Measurements from ENCODE around the gene VAPB. TPM values are rescaled to one million over a fixed set of nuclear protein-coding genes. Genes with fewer than 3 reads are reported as not detected.

The VAPB gene
- total RNA-seq, 3 donors from 2014 or later (not counting 1 experiment from before 2014, with no cell fraction given): 20.3 to 23.1 (median 21.3) TPM

- no peak for TF ChIP-seq CTCF (IDR thresholded peaks at IDR 0.05)
- H3K27me3 ChIP-seq (ENCODE audit: control insufficient read depth, insufficient read depth, low read length): peaks cover 2% of the 10 kb centered on the region
- DNase-seq (no peak), ATAC-seq (no peak)
- intact Hi-C loops (cut with micrococcal nuclease): no loop called here
- Mint-ChIP-seq H3K27ac (no peak overlapping the region), H3K36me3 (no peaks in the 10 kb centered on the region), H3K4me3 (no peak overlapping the region), H3K9me3 (no peaks in the 10 kb centered on the region), H3K27me3 (ENCODE audit: low read depth in 2 of 2) (peaks cover 32 to 49% of the 10 kb centered on the region in 2 donors), H3K4me1 (no peaks in the 10 kb centered on the region)
- H3K36me3 ChIP-seq (ENCODE audit: control insufficient read depth, insufficient read depth, low read length): no peaks in the 10 kb centered on the region
- no peaks in the 10 kb centered on the region for H3K4me1 ChIP-seq (ENCODE audit: control insufficient read depth, insufficient read depth, low read length)
- no peaks in the 10 kb centered on the region for H3K9me3 ChIP-seq (ENCODE audit: control insufficient read depth, insufficient read depth, low read length)
- no peak overlapping the region for H3K27ac ChIP-seq (ENCODE audit: low read length)
- H3K4me3 ChIP-seq (ENCODE audit: low read length): no peak overlapping the region
- WGBS (ENCODE audit: insufficient coverage): 82% methylated on average over 10 of the region's 10 CpGs
These were observed 13.2 kb upstream of the VAPB start for GRCh38 chr20:58375759-58376352.

- H3K4me3 Mint-ChIP-seq: no peak overlapping the region
- no peak overlapping the region for H3K4me3 ChIP-seq (ENCODE audit: low read length)
- H3K27ac ChIP-seq (ENCODE audit: low read length): no peak overlapping the region
- 90% methylated on average over 1 of the region's 1 CpG for WGBS (ENCODE audit: insufficient coverage)
- peaks cover 2% of the 10 kb centered on the region for H3K27me3 ChIP-seq (ENCODE audit: control insufficient read depth, insufficient read depth, low read length)
- no peaks in the 10 kb centered on the region for H3K4me1 ChIP-seq (ENCODE audit: control insufficient read depth, insufficient read depth, low read length)
- TF ChIP-seq CTCF (IDR thresholded peaks at IDR 0.05): no peak
- H3K9me3 Mint-ChIP-seq: peaks cover 0 to 2% of the 10 kb centered on the region in 2 donors
- DNase-seq (no peak), ATAC-seq (no peak)
- peaks cover 43 to 56% of the 10 kb centered on the region in 2 donors for H3K27me3 Mint-ChIP-seq (ENCODE audit: low read depth in 2 of 2)
- H3K9me3 ChIP-seq (ENCODE audit: control insufficient read depth, insufficient read depth, low read length): peaks cover 3% of the 10 kb centered on the region
- H3K36me3 ChIP-seq (ENCODE audit: control insufficient read depth, insufficient read depth, low read length): no peaks in the 10 kb centered on the region
- intact Hi-C loops (cut with micrococcal nuclease): no loop called here
- no peaks in the 10 kb centered on the region for H3K4me1 Mint-ChIP-seq
- no peak overlapping the region for H3K27ac Mint-ChIP-seq
- no peaks in the 10 kb centered on the region for H3K36me3 Mint-ChIP-seq
These were observed 12.0 kb upstream of the VAPB start for GRCh38 chr20:58377017-58377416.

GRCh38 chr20:58377766-58378401, 11.1 kb upstream of the VAPB start:
- Mint-ChIP-seq H3K27me3 (ENCODE audit: low read depth in 2 of 2) (peaks cover 47 to 60% of the 10 kb centered on the region in 2 donors), H3K4me3 (no peak overlapping the region), H3K36me3 (no peaks in the 10 kb centered on the region), H3K27ac (no peak overlapping the region), H3K4me1 (no peaks in the 10 kb centered on the region), H3K9me3 (peaks cover 0 to 2% of the 10 kb centered on the region in 2 donors)
- peaks cover 2% of the 10 kb centered on the region for H3K27me3 ChIP-seq (ENCODE audit: control insufficient read depth, insufficient read depth, low read length)
- TF ChIP-seq CTCF (IDR thresholded peaks at IDR 0.05): no peak
- no peaks in the 10 kb centered on the region for H3K4me1 ChIP-seq (ENCODE audit: control insufficient read depth, insufficient read depth, low read length)
- H3K36me3 ChIP-seq (ENCODE audit: control insufficient read depth, insufficient read depth, low read length): no peaks in the 10 kb centered on the region
- peaks cover 4% of the 10 kb centered on the region for H3K9me3 ChIP-seq (ENCODE audit: control insufficient read depth, insufficient read depth, low read length)
- intact Hi-C loops (cut with micrococcal nuclease): no loop called here
- ATAC-seq (no peak), DNase-seq (no peak)
- no peak overlapping the region for H3K27ac ChIP-seq (ENCODE audit: low read length)
- H3K4me3 ChIP-seq (ENCODE audit: low read length): no peak overlapping the region
- whole genome bisulfite sequencing (ENCODE audit: insufficient coverage): 67% methylated on average over 7 of the region's 7 CpGs

Data from natural killer cell (primary cell).